Stimulated activated CD8-positive, alpha-beta memory T cell treated with anti-CD3 and anti-CD28 coated beads, Interleukin-2, amount 100 ng/mL, for 48 hours (primary cell): Measurements from ENCODE around the gene PLCL2.

Experiments
- DNase-seq, 2 donors: peaks; one replicate each; pipeline ENCODE4 v3.0.0-alpha.2; 2020; ENCODE audit warnings: low read depth in 2 of 2

The PLCL2 gene

DNA sequence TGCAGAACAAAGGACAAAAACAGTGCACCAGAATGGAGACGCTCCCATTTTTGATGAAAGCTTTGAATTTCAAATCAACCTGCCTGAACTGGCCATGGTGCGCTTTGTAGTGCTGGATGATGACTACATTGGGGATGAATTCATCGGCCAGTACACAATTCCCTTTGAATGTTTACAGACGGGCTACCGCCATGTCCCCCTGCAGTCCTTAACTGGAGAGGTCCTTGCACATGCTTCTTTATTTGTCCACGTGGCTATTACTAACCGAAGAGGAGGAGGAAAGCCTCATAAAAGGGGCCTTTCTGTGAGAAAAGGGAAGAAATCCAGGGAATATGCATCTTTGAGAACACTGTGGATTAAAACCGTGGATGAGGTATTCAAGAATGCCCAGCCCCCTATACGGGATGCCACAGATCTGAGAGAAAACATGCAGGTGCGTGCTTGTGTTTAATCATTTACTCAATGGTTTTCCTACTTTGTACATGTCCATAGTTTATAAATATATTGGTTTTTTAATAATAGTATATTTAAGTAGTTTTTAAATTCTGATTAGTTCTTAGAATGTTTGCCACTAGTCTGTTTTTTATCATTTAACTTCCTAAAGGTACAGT, 127.1 kb downstream of the PLCL2 start:
- no peak for DNase-seq

DNA sequence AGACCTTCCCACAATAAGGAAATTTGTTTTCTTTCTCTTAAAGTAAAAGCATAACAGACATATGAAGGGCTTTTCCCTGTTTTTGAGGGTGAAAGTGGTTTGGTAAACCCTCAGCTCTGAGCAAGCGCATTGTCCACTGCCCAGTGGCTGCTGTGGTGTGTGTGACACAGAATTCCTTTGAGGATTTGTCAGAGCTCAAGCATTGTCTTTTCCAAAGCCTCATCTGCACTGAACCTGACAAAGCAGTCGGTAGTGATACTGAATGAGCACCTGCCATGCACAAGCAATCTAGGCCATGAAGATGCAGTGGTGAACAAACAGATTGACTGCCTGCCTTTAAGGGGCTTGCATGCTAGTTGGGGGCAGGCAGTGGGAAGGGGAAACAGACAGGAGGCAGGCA, 128.3 kb downstream of the PLCL2 start:
- no peak for DNase-seq

DNA sequence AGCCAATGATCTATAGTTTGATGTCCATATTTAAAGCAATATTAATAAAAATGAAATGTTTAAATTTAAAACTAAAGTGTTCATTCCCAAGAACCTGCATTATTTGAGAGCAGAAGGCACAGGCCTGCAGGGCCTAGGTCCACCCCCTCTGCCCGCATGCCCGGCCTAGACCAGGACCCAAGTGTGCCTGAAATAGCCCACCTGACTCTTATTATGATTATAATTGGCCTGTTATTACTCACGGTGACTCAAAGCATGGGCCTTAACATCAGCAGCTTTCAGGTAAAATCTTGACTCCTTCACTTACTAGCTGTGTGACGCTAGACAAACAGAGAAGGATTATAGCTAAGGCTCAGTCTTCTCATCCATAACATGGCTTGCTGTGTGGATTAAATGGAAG, 128.8 kb downstream of the PLCL2 start:
- no peak for DNase-seq

DNA sequence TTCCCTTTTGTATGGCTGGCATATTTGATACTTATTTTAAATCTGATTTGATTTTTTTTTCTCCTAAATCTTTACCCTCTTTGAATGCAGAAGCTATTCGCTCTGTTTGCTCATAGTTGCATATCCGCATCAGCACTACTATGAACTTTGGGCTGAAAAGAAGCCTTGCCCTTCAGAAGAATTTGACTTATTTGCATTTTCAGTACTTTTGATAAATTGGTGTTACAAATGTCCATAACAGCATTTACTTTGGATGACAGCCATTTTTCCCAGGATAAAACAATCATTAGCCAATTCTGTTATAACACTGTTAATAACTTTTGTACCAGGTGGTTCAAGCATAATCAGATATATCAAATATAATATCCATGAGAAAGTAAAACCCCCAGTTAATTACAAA, 129.5 kb downstream of the PLCL2 start:
- DNase-seq: no peak

GRCh38 chr3:17014709-17015108, 130.0 kb downstream of the PLCL2 start:
- no peak for DNase-seq

DNA sequence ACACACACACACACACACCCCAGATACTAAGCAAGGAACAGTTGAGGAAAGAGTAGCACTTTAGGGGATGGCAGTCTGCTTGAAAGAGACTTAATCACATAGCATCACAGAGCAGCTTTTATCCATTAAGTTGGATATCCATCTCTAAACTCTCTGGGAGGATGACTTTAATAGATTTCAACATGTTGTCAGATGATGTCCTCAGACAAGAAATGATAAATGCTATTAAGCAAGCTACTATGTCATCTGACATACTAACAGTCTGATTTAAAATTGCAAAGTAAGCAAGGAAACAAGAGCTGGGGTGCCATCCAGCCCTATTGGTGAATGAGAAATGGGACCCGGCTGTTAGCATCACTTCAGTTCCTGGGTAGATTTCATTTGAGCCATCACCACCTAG, 136.9 kb downstream of the PLCL2 start:
- DNase-seq: no peak

GRCh38 chr3:17023006-17023664, 138.4 kb downstream of the PLCL2 start:
- peak; percentile 10 to 20 for DNase-seq

- DNase-seq: peak in 1 of 2 donors; percentile 34
Observed at GRCh38 chr3:17025594-17026139, 140.9 kb downstream of the PLCL2 start.

DNA sequence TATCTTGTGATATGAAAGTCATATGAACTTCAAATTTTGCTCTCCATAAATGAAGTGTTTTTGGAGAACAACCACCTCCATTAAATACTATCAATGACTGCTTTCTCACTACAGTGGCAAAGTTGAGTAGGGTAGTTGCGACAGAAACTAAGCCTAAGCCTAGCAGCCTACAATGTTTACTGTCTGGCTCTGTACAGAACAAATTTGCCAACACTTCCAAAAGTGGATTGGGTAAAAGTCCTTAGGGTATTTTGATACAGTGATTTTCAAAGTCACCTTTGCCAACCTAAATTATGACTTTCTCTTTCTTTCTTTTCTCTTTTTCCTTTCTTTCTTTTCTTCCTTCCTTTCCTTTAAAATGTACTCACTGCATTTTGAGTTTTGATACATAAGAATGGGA, 142.6 kb downstream of the PLCL2 start:
- DNase-seq: no peak

DNA sequence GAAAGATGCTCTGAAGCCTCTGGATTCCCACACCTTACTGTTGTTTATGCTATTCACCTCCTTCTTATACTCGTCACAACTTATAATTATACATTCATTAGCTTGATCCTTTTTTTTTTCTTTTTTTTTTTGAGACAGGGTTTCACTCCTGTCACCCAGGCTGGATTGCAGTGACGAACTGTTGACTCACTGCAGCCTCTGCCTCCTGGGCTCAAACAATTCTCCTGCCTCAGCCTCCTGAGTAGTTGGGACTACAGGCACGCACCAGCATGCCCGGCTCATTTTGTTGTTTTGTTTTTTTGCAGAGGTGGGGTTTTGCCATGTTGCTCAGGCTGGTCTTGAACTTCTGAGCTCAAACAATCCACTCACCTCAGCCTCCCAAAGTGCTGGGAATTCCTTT, 143.6 kb downstream of the PLCL2 start:
- no peak for DNase-seq

DNA sequence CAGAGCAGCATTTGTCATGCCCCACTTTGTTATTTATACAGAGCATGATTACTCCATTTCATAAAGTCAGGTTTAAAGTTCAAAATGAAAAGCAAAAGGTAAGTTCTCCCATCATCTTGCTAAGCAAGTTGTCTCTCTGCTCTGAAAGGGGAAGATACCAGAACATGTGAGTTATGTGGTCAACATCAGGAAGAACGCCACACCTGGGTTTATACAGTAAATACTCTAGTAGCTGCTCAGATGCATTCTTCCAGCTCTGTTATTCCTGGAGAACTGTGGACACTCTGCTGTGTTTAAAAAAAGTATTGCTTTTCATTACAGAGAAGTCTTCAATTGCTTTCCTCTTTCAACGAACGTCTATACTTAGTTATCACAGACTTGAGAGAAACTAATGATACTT, 145.7 kb downstream of the PLCL2 start:
- DNase-seq: no peak

GRCh38 chr3:17030956-17031652, 146.3 kb downstream of the PLCL2 start:
- no peak for DNase-seq

DNA sequence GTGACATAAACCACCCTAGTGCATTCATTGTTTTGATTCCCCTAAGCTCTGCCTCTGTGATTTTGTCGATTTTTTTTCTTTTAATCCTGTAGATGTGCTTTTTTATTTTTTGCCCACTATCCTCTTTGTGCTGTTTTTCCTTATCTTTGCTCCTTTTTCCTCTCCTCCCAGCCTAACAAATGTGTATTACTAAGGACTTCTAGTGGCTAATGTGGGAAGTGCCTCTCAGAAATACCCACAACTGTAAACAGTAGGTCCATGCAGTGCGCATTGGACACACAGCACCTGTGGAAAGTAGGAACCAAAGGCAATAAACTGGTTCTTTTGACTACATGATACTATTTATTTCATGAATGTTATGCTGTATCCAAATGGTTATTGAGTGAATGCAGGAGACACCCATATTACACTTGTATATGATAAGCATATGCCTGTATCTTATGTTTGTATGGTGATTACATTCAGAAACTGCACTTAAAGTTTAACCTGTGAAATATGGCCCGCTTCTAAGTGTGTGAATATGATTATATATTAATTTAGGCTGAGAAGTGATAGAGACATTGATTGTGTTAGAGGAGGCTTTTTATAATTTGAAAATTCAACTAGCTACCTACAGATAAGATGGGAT, 147.8 kb downstream of the PLCL2 start:
- no peak for DNase-seq

- DNase-seq: no peak
Observed at GRCh38 chr3:17033516-17034168, 148.9 kb downstream of the PLCL2 start.

GRCh38 chr3:17035033-17035432, 150.3 kb downstream of the PLCL2 start:
- no peak for DNase-seq

- DNase-seq: no peak
Observed at GRCh38 chr3:17035966-17036365, 151.2 kb downstream of the PLCL2 start.

DNA sequence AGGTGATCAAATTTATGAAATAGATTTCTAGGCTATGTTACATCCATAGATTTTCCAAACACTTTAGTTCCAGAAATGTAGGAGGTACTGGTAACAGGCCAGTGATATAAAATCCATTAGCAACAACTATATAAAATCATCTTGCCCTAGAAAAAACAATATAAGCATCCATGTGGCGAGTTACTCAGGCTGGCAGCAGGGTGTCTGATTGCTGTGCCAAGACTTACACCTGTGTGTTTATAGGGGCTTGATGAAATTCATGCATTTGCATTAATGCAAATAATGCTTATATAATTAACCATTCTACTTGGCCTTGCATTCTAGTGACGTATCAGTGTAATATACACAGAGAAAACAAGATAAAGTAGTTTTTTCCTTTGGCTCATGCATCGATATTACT, 153.4 kb downstream of the PLCL2 start:
- DNase-seq: no peak

GRCh38 chr3:17038900-17039553, 154.3 kb downstream of the PLCL2 start:
- DNase-seq: no peak

DNA sequence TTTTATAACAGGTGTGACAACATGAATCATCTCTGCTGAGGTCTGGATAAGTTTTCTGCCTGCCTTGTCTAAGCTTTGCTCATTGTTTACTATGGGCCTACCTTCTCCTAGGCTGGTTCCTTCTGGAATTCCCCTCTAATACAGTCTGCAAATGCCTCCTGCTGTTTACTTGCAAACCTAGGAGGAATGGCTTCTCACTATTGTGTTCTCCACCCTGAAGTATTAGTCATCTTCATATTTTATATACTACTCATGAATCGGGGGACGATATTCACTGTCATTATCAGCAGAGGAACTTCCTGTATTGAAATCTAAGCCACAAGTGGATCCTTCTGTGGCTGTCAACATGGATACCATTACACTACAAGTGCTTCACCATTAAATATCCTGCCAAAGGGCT, 154.8 kb downstream of the PLCL2 start:
- no peak for DNase-seq

DNA sequence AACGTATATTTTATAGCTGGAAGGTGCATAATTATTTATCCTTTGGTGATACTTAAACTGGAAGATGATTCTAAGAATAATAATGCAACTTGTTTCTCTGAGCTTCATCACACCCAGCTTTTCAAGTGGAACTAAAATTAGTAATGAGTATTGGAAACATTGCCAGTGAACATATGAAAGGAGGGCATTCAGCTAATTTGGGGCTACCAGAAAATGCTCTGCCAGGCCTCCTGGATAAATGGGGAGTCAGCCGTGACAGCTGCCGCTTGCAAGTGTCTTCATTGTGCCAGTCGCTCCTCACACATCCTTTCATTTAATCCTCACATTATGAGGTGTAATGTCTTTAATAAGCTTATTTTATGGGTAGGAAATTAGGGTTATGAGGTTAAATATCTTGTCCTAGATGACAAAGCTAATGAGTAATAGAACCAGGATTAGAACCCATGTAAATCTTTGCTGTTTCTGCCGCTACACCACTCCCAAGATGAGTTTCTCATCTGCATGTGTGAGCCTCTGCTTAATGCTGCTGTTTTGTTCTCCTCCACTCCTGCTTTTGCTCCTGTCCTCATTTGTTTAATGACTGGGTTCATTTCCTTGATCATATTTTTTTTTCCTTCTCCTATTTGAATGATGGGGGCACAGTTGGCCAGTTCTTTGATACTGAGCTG, 155.7 kb downstream of the PLCL2 start:
- DNase-seq: no peak

GRCh38 chr3:17040990-17041377, 156.2 kb downstream of the PLCL2 start:
- DNase-seq: no peak
